Lower leg skin (tissue), 3 donors: ENCODE results near the gene ASB16.

ENCODE experiments used
- CTCF ChIP-seq, 3 donors: fragments of 450-650 bp; IDR thresholded peaks; one replicate each; pipeline ENCODE4 v1.5.1; 2016; ENCODE audit warnings: antibody characterized with exemption in 3 of 3, mild to moderate bottlenecking in 3 of 3, moderate library complexity in 2 of 3
- POLR2A ChIP-seq, 2 donors: fragments of 450-650 bp; IDR thresholded peaks; one replicate each; pipeline ENCODE4 v1.6.1; 2016 to 2017; ENCODE audit warnings: antibody characterized with exemption in 2 of 2, mild to moderate bottlenecking in 1 of 2, moderate library complexity in 1 of 2

- peak in 2 of 3 donors; percentile 17 to 72 for TF ChIP-seq CTCF (IDR thresholded peaks at IDR 0.05)
- TF ChIP-seq POLR2A (IDR thresholded peaks at IDR 0.05) = no peak
These were observed 40.1 kb downstream of the ASB16 start for GRCh38 chr17:44210342-44211192.
